ENCODE measurements around the gene CHN1.

Gene CHN1

DNA sequence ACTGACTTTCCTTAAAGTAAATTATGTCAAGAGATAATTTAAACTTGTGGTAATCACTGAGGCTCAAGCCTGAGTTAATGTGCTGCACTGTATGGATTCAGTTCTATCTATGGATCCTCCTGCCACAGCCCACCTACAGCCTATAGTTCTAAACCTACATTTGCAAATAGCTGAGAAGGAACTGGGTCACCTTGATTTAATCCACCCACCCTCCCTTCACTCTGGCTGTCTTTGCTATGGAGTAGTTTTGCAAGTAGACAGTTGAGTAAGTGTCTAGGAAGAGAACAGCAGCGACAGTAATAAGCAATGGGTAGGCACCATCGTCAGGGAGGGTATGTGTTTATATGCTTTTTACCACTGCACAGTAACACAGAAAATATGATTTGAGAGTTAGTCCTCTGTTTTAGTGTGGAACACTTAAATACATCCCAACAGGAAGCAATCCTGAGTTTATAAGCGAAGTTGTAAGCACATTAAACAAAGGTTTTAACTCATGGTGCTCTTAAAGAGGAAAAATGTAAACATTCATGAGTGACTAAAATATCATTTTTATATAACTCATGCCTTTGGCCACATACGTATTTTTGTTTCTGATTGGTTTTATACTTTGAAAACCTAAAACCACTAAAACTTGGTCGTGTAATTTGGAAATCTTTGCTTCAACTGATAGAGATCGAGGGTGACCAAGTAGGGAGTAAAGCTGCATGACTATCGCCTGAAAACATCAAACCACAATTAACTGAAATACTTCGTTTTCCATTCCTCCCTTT is 204.6 kb downstream of the CHN1 start:
- Mint-ChIP-seq H3K9me3 (no peaks in the 10 kb centered on the region), H3K4me3 (no peak overlapping the region), H3K27ac (no peak overlapping the region), H3K27me3 (ENCODE audit: low read depth) (no peaks in the 10 kb centered on the region), H3K36me3 (ENCODE audit: low read depth) (peaks cover 35% of the 10 kb centered on the region), H3K4me1 (peaks cover 16% of the 10 kb centered on the region)
- TF ChIP-seq, protein P1, sequence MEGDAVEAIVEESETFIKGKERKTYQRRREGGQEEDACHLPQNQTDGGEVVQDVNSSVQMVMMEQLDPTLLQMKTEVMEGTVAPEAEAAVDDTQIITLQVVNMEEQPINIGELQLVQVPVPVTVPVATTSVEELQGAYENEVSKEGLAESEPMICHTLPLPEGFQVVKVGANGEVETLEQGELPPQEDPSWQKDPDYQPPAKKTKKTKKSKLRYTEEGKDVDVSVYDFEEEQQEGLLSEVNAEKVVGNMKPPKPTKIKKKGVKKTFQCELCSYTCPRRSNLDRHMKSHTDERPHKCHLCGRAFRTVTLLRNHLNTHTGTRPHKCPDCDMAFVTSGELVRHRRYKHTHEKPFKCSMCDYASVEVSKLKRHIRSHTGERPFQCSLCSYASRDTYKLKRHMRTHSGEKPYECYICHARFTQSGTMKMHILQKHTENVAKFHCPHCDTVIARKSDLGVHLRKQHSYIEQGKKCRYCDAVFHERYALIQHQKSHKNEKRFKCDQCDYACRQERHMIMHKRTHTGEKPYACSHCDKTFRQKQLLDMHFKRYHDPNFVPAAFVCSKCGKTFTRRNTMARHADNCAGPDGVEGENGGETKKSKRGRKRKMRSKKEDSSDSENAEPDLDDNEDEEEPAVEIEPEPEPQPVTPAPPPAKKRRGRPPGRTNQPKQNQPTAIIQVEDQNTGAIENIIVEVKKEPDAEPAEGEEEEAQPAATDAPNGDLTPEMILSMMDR (IDR thresholded peaks at IDR 0.05; ENCODE audit: unreplicated experiment in 3 of 3) = no peak

DNA sequence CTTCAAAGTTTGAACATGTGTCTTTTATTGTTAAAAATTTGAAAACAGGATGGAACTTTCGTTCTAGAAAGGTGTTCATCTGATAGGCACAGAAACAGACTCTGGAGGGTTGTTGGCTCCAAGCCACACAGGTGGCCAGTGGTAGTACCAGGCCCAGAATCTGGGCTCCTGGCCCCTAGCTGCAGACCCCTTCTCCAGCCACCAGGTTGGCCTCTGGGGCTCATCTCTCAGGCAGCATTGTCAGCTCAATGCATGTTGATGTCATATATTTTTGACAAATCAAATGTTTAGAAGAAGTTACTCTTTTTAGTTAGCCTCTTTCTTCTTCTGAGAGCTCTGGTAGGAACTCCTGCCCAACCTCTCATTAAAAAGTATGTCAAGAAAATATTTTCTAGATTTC is 206.4 kb downstream of the CHN1 start:
- Mint-ChIP-seq H3K36me3 (ENCODE audit: low read depth) (peaks cover 25% of the 10 kb centered on the region), H3K4me1 (peaks cover 11% of the 10 kb centered on the region), H3K4me3 (no peak overlapping the region), H3K27ac (peak overlapping the region in 1 of 3 experiments; percentile 85), H3K27me3 (ENCODE audit: low read depth) (no peaks in the 10 kb centered on the region), H3K9me3 (no peaks in the 10 kb centered on the region)
- TF ChIP-seq, protein P1 (IDR thresholded peaks at IDR 0.05; ENCODE audit: unreplicated experiment in 3 of 3) = no peak

DNA sequence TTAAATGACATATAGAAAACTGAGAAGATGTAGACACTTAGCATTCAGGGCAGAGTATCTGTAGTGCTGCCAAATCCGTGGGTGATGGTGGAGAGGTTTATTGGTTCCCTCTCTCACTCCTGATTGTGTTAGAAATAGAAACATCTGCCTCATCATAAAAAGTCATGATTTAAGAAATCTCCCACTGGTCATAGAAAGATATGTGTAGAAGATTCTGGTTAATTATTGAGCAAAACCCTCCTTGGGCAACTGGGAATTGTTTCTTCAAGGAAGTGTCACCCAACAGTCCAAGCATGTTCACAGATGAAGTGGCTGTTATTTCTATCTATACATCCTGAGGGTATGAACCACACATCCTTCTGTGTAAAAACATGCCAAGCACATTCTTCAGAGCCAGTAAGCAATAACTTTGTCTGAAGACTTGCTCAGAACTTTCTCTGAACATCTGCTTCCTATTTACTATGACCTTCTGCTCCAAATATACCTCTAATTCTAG is 207.4 kb downstream of the CHN1 start:
- TF ChIP-seq, protein P1 (IDR thresholded peaks at IDR 0.05; ENCODE audit: unreplicated experiment in 3 of 3) = no peak

DNA sequence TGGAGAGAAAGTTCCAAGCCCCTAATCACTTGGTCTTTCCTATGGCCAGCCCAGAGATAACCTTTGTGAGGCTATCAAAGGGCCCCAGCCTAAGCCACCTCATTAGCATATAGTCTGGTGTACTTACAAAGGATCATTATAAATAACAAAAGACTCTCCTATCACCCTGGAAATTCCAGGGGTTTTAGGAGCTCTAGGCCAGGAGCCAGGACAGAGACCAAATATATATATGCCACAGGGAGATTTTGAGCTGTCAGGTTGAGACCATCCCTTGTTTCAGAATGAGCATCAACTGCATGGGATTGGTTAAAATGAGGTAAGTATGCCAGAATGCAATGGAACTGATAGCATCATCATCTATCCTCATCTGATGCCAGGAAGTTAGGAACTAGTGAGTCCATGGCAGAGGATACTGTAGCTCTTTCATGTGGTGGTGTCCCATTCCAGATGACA is 208.8 kb downstream of the CHN1 start:
- Mint-ChIP-seq H3K4me1 (peaks cover 11% of the 10 kb centered on the region), H3K9me3 (no peaks in the 10 kb centered on the region), H3K4me3 (no peak overlapping the region), H3K27me3 (ENCODE audit: low read depth) (no peaks in the 10 kb centered on the region), H3K27ac (no peak overlapping the region), H3K36me3 (ENCODE audit: low read depth) (peaks cover 23% of the 10 kb centered on the region)
- TF ChIP-seq, protein P1 (IDR thresholded peaks at IDR 0.05; ENCODE audit: unreplicated experiment in 3 of 3) = no peak

More for the DNA sequence above, 207.4 kb downstream of the CHN1 start:
- Mint-ChIP-seq H3K27me3 (ENCODE audit: low read depth) (no peaks in the 10 kb centered on the region), H3K4me1 (peaks cover 11% of the 10 kb centered on the region), H3K4me3 (no peak overlapping the region), H3K27ac (peak overlapping the region; percentile 82 to 85 (median 84)), H3K36me3 (ENCODE audit: low read depth) (peaks cover 23% of the 10 kb centered on the region), H3K9me3 (no peaks in the 10 kb centered on the region)

- TF ChIP-seq, protein P1 (IDR thresholded peaks at IDR 0.05; ENCODE audit: unreplicated experiment in 3 of 3) = no peak
- Mint-ChIP-seq H3K4me1 (peaks cover 11% of the 10 kb centered on the region), H3K27me3 (ENCODE audit: low read depth) (no peaks in the 10 kb centered on the region), H3K36me3 (ENCODE audit: low read depth) (peaks cover 13% of the 10 kb centered on the region), H3K27ac (no peak overlapping the region), H3K9me3 (no peaks in the 10 kb centered on the region), H3K4me3 (no peak overlapping the region)
Observed at GRCh38 chr2:174794851-174795374, 210.3 kb downstream of the CHN1 start.
